Measurements from ENCODE around the gene DNAH8.

The DNAH8 gene

GRCh38 chr6:38938741-38939140, 223.6 kb downstream of the DNAH8 start:
- DNase-seq (ENCODE audit: low read depth in 2 of 2): no peak
- no peak overlapping the region for H3K4me3 ChIP-seq (replicated peaks in 1 of 2; ENCODE audit: low read depth in 2 of 2, low read length in 2 of 2)
- no peak for TF ChIP-seq CTCF (IDR thresholded peaks at IDR 0.05; ENCODE audit: low read depth, low read length)

- H3K4me3 ChIP-seq (replicated peaks in 1 of 2; ENCODE audit: low read depth in 2 of 2, low read length in 2 of 2): no peak overlapping the region
- no peak for TF ChIP-seq CTCF (IDR thresholded peaks at IDR 0.05; ENCODE audit: low read depth, low read length)
- no peak for DNase-seq (ENCODE audit: low read depth in 2 of 2)
These were observed 227.3 kb downstream of the DNAH8 start for GRCh38 chr6:38942442-38942841.

GRCh38 chr6:38942965-38943364, 227.9 kb downstream of the DNAH8 start:
- TF ChIP-seq CTCF (IDR thresholded peaks at IDR 0.05; ENCODE audit: low read depth, low read length): no peak
- H3K4me3 ChIP-seq (replicated peaks in 1 of 2; ENCODE audit: low read depth in 2 of 2, low read length in 2 of 2): no peak overlapping the region
- no peak for DNase-seq (ENCODE audit: low read depth in 2 of 2)

- no peak for DNase-seq (ENCODE audit: low read depth in 2 of 2)
- TF ChIP-seq CTCF (IDR thresholded peaks at IDR 0.05; ENCODE audit: low read depth, low read length): no peak
- no peak overlapping the region for H3K4me3 ChIP-seq (replicated peaks in 1 of 2; ENCODE audit: low read depth in 2 of 2, low read length in 2 of 2)
These were observed 228.9 kb downstream of the DNAH8 start for GRCh38 chr6:38943964-38944363.

- H3K4me3 ChIP-seq (replicated peaks in 1 of 2; ENCODE audit: low read depth in 2 of 2, low read length in 2 of 2): no peak overlapping the region
- DNase-seq (ENCODE audit: low read depth in 2 of 2): no peak
- no peak for TF ChIP-seq CTCF (IDR thresholded peaks at IDR 0.05; ENCODE audit: low read depth, low read length)
These were observed 229.7 kb downstream of the DNAH8 start for GRCh38 chr6:38944655-38945279.

GRCh38 chr6:38955861-38956260, 240.8 kb downstream of the DNAH8 start:
- no peak for TF ChIP-seq CTCF (IDR thresholded peaks at IDR 0.05; ENCODE audit: low read depth, low read length)
- no peak overlapping the region for H3K4me3 ChIP-seq (replicated peaks in 1 of 2; ENCODE audit: low read depth in 2 of 2, low read length in 2 of 2)
- DNase-seq (ENCODE audit: low read depth in 2 of 2): no peak

- DNase-seq (ENCODE audit: low read depth in 2 of 2): peak in 1 of 2 donors; percentile 13
- no peak overlapping the region for H3K4me3 ChIP-seq (replicated peaks in 1 of 2; ENCODE audit: low read depth in 2 of 2, low read length in 2 of 2)
- TF ChIP-seq CTCF (IDR thresholded peaks at IDR 0.05; ENCODE audit: low read depth, low read length): no peak
These were observed 242.3 kb downstream of the DNAH8 start for GRCh38 chr6:38957426-38957825.

Measured in cardiac fibroblast (primary cell).